Cardiac fibroblast (primary cell): ENCODE measurements around the gene FEM1C.

ENCODE experiments used
- DNase-seq, 2 donors: peaks; one replicate each; pipeline versions ENCODE4 v3.0.0 to v3.0.0-alpha.2; 2010; ENCODE audit warnings: low read depth in 2 of 2
- H3K4me3 ChIP-seq, 2 donors: replicated peaks in 1 of 2; 1 replicate in 1 of 2; 2 replicates in 1 of 2; pipeline ENCODE4 v1.5.1; 2011; ENCODE audit warnings: low read depth in 2 of 2, low read length in 2 of 2, mild to moderate bottlenecking in 2 of 2, moderate library complexity in 1 of 2
- TF ChIP-seq, protein P1 (sequence below): IDR thresholded peaks from one replicate; pipeline ENCODE4 v1.5.1; 2011; ENCODE audit warnings: low read depth, mild to moderate bottlenecking, low read length, inconsistent platforms

The FEM1C gene

DNA sequence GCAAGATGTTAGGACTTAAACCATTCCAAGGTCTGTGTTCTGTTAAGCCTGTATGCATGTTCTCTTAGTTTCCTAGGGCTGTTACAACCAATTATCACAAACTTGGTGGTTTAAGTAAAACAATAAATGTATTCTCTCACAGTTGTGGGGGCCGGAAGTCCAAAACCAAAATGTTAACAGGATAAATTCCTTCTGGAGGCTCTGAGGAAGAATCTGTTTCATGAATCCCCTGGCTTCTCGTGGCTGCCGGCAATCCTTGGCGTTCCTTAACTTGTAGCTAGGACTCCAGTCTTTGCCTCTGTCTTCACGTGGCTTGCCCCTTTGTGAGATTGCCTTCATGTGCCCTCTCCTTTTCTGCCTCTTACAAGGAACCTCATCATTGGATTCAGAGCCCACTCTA lies 30.4 kb downstream of the FEM1C start:
- TF ChIP-seq, protein P1, sequence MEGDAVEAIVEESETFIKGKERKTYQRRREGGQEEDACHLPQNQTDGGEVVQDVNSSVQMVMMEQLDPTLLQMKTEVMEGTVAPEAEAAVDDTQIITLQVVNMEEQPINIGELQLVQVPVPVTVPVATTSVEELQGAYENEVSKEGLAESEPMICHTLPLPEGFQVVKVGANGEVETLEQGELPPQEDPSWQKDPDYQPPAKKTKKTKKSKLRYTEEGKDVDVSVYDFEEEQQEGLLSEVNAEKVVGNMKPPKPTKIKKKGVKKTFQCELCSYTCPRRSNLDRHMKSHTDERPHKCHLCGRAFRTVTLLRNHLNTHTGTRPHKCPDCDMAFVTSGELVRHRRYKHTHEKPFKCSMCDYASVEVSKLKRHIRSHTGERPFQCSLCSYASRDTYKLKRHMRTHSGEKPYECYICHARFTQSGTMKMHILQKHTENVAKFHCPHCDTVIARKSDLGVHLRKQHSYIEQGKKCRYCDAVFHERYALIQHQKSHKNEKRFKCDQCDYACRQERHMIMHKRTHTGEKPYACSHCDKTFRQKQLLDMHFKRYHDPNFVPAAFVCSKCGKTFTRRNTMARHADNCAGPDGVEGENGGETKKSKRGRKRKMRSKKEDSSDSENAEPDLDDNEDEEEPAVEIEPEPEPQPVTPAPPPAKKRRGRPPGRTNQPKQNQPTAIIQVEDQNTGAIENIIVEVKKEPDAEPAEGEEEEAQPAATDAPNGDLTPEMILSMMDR = no peak
- DNase-seq = no peak
- H3K4me3 ChIP-seq = no peak overlapping the region

DNA sequence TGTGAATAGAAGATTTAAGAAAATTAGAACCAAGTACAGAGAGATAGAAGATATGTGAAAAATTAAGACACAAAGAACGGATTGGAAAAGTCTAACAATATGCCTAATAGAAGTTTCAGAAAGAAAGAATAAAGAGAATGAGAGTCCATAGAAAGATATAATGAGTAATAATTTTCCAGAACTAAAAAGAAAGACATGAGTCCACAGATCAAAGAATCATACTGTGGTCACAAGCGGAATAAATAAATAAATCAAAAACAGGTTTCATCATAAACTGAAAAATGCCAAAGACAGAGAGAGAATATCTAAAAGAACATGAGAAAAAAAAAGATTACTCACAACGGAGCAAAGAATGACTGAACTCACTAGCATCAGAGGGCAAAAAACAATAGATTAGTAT lies 32.9 kb downstream of the FEM1C start:
- DNase-seq = no peak
- TF ChIP-seq, protein P1 = no peak
- H3K4me3 ChIP-seq = no peak overlapping the region

DNA sequence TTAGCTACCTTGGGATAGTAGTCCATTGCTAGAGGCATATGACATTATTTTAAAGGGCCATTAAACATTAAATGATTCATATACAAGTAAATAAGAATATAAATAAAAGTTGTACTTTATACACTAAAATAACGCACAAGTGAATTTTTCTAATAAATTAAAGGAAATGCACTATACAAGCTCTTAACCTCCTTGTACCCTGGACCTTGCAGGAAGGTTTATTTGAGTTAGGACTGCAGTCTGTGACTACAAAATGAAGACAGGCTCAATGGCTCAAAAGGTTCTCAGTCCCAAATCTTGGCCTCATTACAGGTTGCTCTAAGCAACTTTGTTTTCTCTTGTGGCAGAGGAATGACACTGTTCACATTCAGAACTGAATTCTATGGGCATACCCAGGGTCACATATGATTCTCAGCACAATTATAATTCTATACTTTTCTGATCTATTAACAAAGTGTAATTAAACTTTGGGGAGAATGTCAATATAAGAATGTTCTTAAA lies 34.4 kb downstream of the FEM1C start:
- no peak overlapping the region for H3K4me3 ChIP-seq
- DNase-seq = no peak
- TF ChIP-seq, protein P1 = no peak

DNA sequence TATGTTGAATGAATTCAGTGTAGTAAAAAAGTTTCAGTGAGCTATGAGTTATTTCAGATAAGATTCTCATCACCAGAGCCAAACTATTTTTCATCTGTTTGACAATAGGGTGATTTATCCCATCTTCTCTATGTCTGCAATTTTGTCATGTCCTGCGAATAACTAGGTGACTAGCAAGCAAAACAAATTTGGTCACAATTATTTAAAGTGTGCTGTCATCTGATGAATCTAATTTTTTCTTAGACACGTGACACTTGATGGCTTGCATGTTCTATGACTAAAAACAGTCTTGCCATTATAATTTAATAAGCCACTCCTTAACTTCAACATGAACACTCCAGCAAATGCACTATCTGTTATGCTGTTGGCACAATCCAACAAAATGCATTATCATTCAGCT lies 35.0 kb downstream of the FEM1C start:
- TF ChIP-seq, protein P1 = no peak
- no peak for DNase-seq
- no peak overlapping the region for H3K4me3 ChIP-seq

DNA sequence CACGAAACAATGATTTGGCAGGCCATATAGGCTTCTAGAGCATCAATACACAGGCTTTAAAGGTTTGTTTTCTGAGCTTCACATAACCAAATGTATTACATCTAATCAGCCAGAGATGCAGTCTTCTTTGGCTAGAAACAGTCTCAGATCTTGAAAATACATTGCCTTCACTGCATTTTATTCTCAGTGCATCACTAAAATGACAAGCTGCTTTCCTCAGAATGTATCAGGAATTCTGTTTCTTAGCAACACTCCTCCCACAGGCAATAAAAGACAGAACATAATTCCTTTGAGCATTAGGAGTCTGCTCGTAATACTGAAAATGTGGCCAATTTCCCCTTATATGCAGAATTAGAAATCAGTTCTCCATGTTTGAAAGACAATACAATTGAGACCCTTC lies 36.9 kb downstream of the FEM1C start:
- peak; percentile 44 to 48 for DNase-seq
- no peak overlapping the region for H3K4me3 ChIP-seq
- TF ChIP-seq, protein P1 = no peak

DNA sequence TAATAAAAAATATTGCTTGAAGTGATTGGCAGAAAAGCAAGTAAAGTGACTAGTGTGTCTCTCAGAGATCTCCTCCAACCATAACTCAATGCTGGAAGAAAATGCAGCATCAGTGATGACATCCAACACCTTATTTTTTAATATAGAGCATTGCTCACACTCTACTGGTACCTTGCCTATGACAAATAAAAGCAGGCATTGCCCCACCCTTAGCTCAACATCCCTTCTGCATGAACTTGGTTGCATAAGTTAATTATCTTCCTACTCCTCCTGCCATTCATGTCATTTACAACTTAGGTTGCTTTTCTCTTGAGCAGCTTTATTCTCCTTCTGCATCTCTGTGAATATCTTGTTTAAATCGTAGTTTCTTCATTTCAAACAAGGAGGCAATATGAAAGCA lies 41.2 kb downstream of the FEM1C start:
- no peak for DNase-seq
- TF ChIP-seq, protein P1 = no peak
- H3K4me3 ChIP-seq = no peak overlapping the region
